NCI-H446 treated with DMSO at 0.1 percent for 48 hours (cell line): Measurements from ENCODE around the gene METAP1.
"Not testable (repeated sequence)": the region's sequence is repeated elsewhere in the genome, so short reads cannot be mapped to it uniquely, and the experiment has no call there.

Source experiments
- DNase-seq: peaks from one replicate; lab custom pipeline; 2025; lab: John Stamatoyannopoulos, UW

Gene METAP1

GRCh38 chr4:99099311-99099710 is 103.8 kb downstream of the METAP1 start:
- DNase-seq: no peak

GRCh38 chr4:99099814-99100213 is 104.3 kb downstream of the METAP1 start:
- not testable (repeated sequence) for DNase-seq

DNA sequence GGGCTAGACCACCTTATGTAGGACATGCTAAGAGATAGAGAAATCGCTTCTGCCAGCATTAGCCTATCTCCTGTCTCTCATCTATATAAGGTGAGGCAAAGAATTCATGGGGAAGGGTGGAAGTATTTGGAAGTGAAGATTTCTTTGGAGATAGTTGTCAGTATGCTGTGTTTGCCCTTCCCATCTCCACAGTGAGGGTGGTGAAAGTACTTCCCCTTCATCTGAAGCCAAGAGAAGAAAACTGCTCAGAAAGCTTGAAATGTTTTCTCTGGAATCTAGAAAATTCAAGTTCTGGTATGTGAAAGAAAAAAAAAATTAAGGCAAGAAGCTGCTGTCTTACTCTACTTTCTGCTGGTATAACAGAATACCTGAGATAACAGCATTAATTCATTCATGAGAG is 105.4 kb downstream of the METAP1 start:
- DNase-seq: no peak

DNA sequence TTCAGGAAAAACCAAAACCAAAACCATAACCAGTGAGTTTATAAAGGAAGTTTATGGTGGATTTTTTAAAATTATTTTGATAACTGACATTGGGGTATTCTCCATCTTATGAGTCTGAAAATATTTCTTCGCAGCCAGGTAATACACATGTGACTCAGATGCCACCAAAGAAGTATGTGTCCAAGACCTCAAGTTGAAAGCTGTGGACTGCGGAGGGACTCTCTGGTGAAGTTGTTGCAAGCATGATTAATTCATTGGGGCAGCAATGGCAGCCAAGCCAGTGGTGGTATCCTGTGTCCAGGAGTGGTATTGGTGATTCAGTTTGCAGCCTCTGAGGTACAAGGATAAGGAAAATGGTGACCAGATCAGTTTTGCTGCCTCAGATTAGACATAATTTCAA is 107.1 kb downstream of the METAP1 start:
- no peak for DNase-seq

- DNase-seq: no peak
These were observed 107.6 kb downstream of the METAP1 start for GRCh38 chr4:99103166-99103565.

- DNase-seq: no peak
These were observed 108.6 kb downstream of the METAP1 start for GRCh38 chr4:99104153-99104552.

- not testable (repeated sequence) for DNase-seq
These were observed 113.8 kb downstream of the METAP1 start for GRCh38 chr4:99109286-99109685.
